Measurements from ENCODE around the gene BCAS1.

The BCAS1 gene

GRCh38 chr20:53899351-53900167 is 170.8 kb downstream of the BCAS1 start:
- Histone ChIP-seq H4K20me1 (ENCODE audit: insufficient read depth, low read length) (no peaks in the 10 kb centered on the region), H3K36me3 (ENCODE audit: insufficient read depth, low read length) (no peaks in the 10 kb centered on the region), H3K79me2 (ENCODE audit: insufficient read depth, low read length) (no peaks in the 10 kb centered on the region), H3K4me3 (ENCODE audit: low read depth, low read length, poor library complexity, severe bottlenecking) (peak overlapping the region; percentile 3), H3F3A (ENCODE audit: insufficient read depth, low read length) (no peaks in the 10 kb centered on the region), H3K27ac (ENCODE audit: low read depth, low read length, poor library complexity, severe bottlenecking) (peak overlapping the region; percentile 94), H2AFZ (ENCODE audit: low read length) (no peak overlapping the region), H3K9me3 (ENCODE audit: low read length) (no peaks in the 10 kb centered on the region), H3K9me2 (ENCODE audit: low read depth, low read length) (no peaks in the 10 kb centered on the region), H3K4me2 (ENCODE audit: low read length) (peak overlapping the region; percentile 49), H3K27me3 (ENCODE audit: insufficient read depth, low read length) (no peaks in the 10 kb centered on the region), H3K4me1 (ENCODE audit: insufficient read depth, low read length, severe bottlenecking) (peaks cover 74% of the 10 kb centered on the region), H3K9ac (ENCODE audit: low read length) (peak overlapping the region; percentile 26; the same call in 1 of the 2 replicates)
- TF ChIP-seq, protein P1, sequence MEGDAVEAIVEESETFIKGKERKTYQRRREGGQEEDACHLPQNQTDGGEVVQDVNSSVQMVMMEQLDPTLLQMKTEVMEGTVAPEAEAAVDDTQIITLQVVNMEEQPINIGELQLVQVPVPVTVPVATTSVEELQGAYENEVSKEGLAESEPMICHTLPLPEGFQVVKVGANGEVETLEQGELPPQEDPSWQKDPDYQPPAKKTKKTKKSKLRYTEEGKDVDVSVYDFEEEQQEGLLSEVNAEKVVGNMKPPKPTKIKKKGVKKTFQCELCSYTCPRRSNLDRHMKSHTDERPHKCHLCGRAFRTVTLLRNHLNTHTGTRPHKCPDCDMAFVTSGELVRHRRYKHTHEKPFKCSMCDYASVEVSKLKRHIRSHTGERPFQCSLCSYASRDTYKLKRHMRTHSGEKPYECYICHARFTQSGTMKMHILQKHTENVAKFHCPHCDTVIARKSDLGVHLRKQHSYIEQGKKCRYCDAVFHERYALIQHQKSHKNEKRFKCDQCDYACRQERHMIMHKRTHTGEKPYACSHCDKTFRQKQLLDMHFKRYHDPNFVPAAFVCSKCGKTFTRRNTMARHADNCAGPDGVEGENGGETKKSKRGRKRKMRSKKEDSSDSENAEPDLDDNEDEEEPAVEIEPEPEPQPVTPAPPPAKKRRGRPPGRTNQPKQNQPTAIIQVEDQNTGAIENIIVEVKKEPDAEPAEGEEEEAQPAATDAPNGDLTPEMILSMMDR (IDR thresholded peaks at IDR 0.05; ENCODE audit: low read length) = no peak
- TF ChIP-seq EZH2 (IDR thresholded peaks at IDR 0.05; ENCODE audit: borderline replicate concordance, low read length) = no peak

GRCh38 chr20:53898556-53898931 is 171.8 kb downstream of the BCAS1 start:
- H3K79me2 ChIP-seq (ENCODE audit: insufficient read depth, low read length) = no peaks in the 10 kb centered on the region
- H3F3A ChIP-seq (ENCODE audit: insufficient read depth, low read length) = peaks cover 5% of the 10 kb centered on the region
- H3K4me1 ChIP-seq (ENCODE audit: insufficient read depth, low read length, severe bottlenecking) = peaks cover 74% of the 10 kb centered on the region
- H3K9me2 ChIP-seq (ENCODE audit: low read depth, low read length) = no peaks in the 10 kb centered on the region
- no peak overlapping the region; the same call in 1 of the 2 replicates for H3K9ac ChIP-seq (ENCODE audit: low read length)
- H4K20me1 ChIP-seq (ENCODE audit: insufficient read depth, low read length) = no peaks in the 10 kb centered on the region
- no peaks in the 10 kb centered on the region for H3K27me3 ChIP-seq (ENCODE audit: insufficient read depth, low read length)
- TF ChIP-seq EZH2 (IDR thresholded peaks at IDR 0.05; ENCODE audit: borderline replicate concordance, low read length) = no peak
- TF ChIP-seq, protein P1 (IDR thresholded peaks at IDR 0.05; ENCODE audit: low read length) = no peak
- no peak overlapping the region for H2AFZ ChIP-seq (ENCODE audit: low read length)
- H3K4me2 ChIP-seq (ENCODE audit: low read length) = no peak overlapping the region
- no peak overlapping the region for H3K4me3 ChIP-seq (ENCODE audit: low read depth, low read length, poor library complexity, severe bottlenecking)
- no peaks in the 10 kb centered on the region for H3K9me3 ChIP-seq (ENCODE audit: low read length)
- H3K27ac ChIP-seq (ENCODE audit: low read depth, low read length, poor library complexity, severe bottlenecking) = peak overlapping the region; percentile 94
- no peaks in the 10 kb centered on the region for H3K36me3 ChIP-seq (ENCODE audit: insufficient read depth, low read length)

GRCh38 chr20:53897884-53898555 is 172.4 kb downstream of the BCAS1 start:
- H3K27me3 ChIP-seq (ENCODE audit: insufficient read depth, low read length) = no peaks in the 10 kb centered on the region
- peaks cover 10% of the 10 kb centered on the region for H3F3A ChIP-seq (ENCODE audit: insufficient read depth, low read length)
- H3K9me3 ChIP-seq (ENCODE audit: low read length) = no peaks in the 10 kb centered on the region
- no peak overlapping the region for H2AFZ ChIP-seq (ENCODE audit: low read length)
- H3K9me2 ChIP-seq (ENCODE audit: low read depth, low read length) = no peaks in the 10 kb centered on the region
- no peak overlapping the region for H3K4me3 ChIP-seq (ENCODE audit: low read depth, low read length, poor library complexity, severe bottlenecking)
- H3K4me2 ChIP-seq (ENCODE audit: low read length) = no peak overlapping the region
- no peak for TF ChIP-seq EZH2 (IDR thresholded peaks at IDR 0.05; ENCODE audit: borderline replicate concordance, low read length)
- TF ChIP-seq, protein P1 (IDR thresholded peaks at IDR 0.05; ENCODE audit: low read length) = no peak
- H4K20me1 ChIP-seq (ENCODE audit: insufficient read depth, low read length) = no peaks in the 10 kb centered on the region
- peaks cover 74% of the 10 kb centered on the region for H3K4me1 ChIP-seq (ENCODE audit: insufficient read depth, low read length, severe bottlenecking)
- H3K36me3 ChIP-seq (ENCODE audit: insufficient read depth, low read length) = no peaks in the 10 kb centered on the region
- H3K79me2 ChIP-seq (ENCODE audit: insufficient read depth, low read length) = no peaks in the 10 kb centered on the region
- H3K27ac ChIP-seq (ENCODE audit: low read depth, low read length, poor library complexity, severe bottlenecking) = peak overlapping the region; percentile 94
- H3K9ac ChIP-seq (ENCODE audit: low read length) = no peak overlapping the region
